Measurements from ENCODE around the gene ARHGAP36. TPM values are rescaled to one million over a fixed set of nuclear protein-coding genes. Genes with fewer than 3 reads are reported as not detected.

The ARHGAP36 gene, protein sequence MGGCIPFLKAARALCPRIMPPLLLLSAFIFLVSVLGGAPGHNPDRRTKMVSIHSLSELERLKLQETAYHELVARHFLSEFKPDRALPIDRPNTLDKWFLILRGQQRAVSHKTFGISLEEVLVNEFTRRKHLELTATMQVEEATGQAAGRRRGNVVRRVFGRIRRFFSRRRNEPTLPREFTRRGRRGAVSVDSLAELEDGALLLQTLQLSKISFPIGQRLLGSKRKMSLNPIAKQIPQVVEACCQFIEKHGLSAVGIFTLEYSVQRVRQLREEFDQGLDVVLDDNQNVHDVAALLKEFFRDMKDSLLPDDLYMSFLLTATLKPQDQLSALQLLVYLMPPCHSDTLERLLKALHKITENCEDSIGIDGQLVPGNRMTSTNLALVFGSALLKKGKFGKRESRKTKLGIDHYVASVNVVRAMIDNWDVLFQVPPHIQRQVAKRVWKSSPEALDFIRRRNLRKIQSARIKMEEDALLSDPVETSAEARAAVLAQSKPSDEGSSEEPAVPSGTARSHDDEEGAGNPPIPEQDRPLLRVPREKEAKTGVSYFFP
- total RNA-seq (2022) (not detected in 2 replicates), Bru-seq, nascent RNA (not detected), BruChase-seq, experiment 1, labeled RNA remaining after a 6-hour chase (not detected), BruChase-seq, experiment 2, labeled RNA remaining after a 2-hour chase (not detected)
- long read RNA-seq, result 0 reads

DNA sequence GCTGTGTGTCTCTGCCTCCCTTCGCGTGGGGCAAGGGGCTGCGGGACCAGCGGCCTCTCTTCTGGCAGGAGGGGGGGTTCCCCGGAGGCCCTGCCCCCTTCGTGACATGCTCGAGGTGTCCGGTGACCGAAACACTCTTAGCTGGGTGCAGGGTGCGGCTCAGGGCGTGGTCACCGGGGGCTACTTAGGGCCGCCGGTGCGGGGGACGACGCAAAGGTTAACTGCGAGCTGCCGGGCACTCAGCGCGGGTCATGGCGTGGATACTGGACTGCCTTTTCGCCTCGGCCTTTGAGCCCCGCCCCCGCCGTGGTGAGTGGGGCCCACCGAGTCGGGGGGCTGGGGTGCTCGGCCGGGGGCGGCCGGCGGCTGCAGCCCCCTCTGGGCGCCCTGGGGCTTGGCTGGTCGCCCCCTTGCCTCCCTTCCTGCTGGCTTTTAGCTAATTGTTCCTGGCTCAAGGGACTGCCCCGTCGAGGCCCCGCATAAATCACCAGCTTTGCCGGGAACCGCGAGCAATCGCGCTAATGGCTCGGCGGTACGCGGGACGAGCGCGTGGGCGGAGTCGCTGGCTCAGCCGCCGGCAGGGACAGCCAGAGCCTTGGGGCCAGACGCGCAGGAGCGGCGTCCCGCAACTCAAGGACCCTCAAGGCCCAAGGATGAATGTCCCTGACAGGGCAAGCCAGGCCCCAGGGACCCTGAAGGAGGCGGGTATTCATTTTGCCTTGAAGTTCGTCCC lies at the start of gene ARHGAP36:
Gene ARHGAP36 (plus strand): TSS at position 211 of the 733 bp plus-strand sequence. CDS start 23,320 bp downstream, outside the sequence.
- TF ChIP-seq, protein P1, sequence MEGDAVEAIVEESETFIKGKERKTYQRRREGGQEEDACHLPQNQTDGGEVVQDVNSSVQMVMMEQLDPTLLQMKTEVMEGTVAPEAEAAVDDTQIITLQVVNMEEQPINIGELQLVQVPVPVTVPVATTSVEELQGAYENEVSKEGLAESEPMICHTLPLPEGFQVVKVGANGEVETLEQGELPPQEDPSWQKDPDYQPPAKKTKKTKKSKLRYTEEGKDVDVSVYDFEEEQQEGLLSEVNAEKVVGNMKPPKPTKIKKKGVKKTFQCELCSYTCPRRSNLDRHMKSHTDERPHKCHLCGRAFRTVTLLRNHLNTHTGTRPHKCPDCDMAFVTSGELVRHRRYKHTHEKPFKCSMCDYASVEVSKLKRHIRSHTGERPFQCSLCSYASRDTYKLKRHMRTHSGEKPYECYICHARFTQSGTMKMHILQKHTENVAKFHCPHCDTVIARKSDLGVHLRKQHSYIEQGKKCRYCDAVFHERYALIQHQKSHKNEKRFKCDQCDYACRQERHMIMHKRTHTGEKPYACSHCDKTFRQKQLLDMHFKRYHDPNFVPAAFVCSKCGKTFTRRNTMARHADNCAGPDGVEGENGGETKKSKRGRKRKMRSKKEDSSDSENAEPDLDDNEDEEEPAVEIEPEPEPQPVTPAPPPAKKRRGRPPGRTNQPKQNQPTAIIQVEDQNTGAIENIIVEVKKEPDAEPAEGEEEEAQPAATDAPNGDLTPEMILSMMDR (IDR thresholded peaks at IDR 0.05; ENCODE audit: unreplicated experiment), result no peak
- H3K27ac Mint-ChIP-seq (ENCODE audit: unreplicated experiment), result no peak within 1 kb of the TSS
- no peaks in the 10 kb centered on the region for H3K4me1 Mint-ChIP-seq (ENCODE audit: low read depth, unreplicated experiment)
- CTCF ChIA-PET, result no interaction called here
- DNase-seq, result no peak
- intact Hi-C loops (cut with micrococcal nuclease; ENCODE audit: unreplicated experiment), result no loop called here
- peaks cover 13% of the 10 kb centered on the region for H3K27me3 Mint-ChIP-seq (ENCODE audit: unreplicated experiment)
- BruUV-seq (replicated peaks), result no TSS peak
- no peaks in the 10 kb centered on the region for H3K9me3 Mint-ChIP-seq (ENCODE audit: low read depth, unreplicated experiment)
- H3K4me3 Mint-ChIP-seq (ENCODE audit: low read depth, unreplicated experiment), result no peak within 1 kb of the TSS
- H3K36me3 Mint-ChIP-seq (ENCODE audit: insufficient read depth, unreplicated experiment), result no peaks in the 10 kb centered on the region

DNA sequence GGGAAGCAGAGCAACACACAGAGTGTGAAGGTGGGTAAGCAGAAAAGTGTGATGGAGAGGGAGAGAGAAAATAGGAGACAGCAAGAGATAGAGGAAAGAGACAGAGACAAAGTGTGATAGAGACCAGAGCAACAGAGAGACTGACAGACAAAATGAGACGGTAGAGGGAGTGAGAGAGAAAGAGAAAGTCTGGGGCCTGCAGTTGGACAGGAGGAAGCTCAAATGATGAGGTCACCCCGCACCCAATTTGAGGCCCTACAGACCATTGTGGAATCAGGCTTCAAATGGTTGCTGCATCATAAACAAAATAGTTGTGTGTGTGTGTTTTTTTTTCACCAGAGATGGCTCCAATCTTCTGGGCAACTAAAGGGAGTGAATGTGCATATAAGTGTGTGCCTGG lies 48.0 kb upstream of the ARHGAP36 start:
- intact Hi-C loops (cut with micrococcal nuclease; ENCODE audit: unreplicated experiment), result no loop called here
- Mint-ChIP-seq H3K27me3 (ENCODE audit: unreplicated experiment) (peaks cover 37% of the 10 kb centered on the region), H3K27ac (ENCODE audit: unreplicated experiment) (no peak overlapping the region), H3K4me1 (ENCODE audit: low read depth, unreplicated experiment) (no peaks in the 10 kb centered on the region), H3K36me3 (ENCODE audit: insufficient read depth, unreplicated experiment) (no peaks in the 10 kb centered on the region), H3K9me3 (ENCODE audit: low read depth, unreplicated experiment) (no peaks in the 10 kb centered on the region), H3K4me3 (ENCODE audit: low read depth, unreplicated experiment) (no peak overlapping the region)
- TF ChIP-seq, protein P1 (IDR thresholded peaks at IDR 0.05; ENCODE audit: unreplicated experiment), result no peak
- CTCF ChIA-PET, result no interaction called here
- no peak for DNase-seq
- no TSS peak for BruUV-seq (replicated peaks)

DNA sequence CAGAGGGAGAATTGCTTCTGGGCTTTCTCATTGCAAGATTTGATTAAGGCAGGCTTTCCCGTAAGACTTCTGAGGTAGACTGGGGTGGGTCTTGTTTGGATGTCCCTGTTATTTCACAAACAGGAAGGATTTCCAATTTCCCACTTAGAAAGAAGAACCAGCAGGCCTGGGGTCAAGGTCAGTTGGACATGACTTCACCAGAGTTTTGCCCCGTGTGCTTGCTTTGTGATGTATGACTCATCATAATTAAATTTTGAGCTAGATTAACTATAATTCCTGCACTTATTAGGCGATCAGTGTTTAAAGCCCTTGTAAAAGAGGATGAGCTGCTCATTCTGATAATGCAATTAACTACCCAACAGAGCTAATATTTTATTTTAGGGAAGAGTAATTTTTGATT lies 32.8 kb upstream of the ARHGAP36 start:
- peaks cover 4% of the 10 kb centered on the region for H3K9me3 Mint-ChIP-seq (ENCODE audit: low read depth, unreplicated experiment)
- H3K27ac Mint-ChIP-seq (ENCODE audit: unreplicated experiment), result no peak overlapping the region
- H3K4me1 Mint-ChIP-seq (ENCODE audit: low read depth, unreplicated experiment), result no peaks in the 10 kb centered on the region
- intact Hi-C loops (cut with micrococcal nuclease; ENCODE audit: unreplicated experiment), result no loop called here
- no peak overlapping the region for H3K4me3 Mint-ChIP-seq (ENCODE audit: low read depth, unreplicated experiment)
- H3K27me3 Mint-ChIP-seq (ENCODE audit: unreplicated experiment), result no peaks in the 10 kb centered on the region
- CTCF ChIA-PET, result no interaction called here
- DNase-seq, result no peak
- BruUV-seq (replicated peaks), result no TSS peak
- TF ChIP-seq, protein P1 (IDR thresholded peaks at IDR 0.05; ENCODE audit: unreplicated experiment), result no peak
- no peaks in the 10 kb centered on the region for H3K36me3 Mint-ChIP-seq (ENCODE audit: insufficient read depth, unreplicated experiment)

DNA sequence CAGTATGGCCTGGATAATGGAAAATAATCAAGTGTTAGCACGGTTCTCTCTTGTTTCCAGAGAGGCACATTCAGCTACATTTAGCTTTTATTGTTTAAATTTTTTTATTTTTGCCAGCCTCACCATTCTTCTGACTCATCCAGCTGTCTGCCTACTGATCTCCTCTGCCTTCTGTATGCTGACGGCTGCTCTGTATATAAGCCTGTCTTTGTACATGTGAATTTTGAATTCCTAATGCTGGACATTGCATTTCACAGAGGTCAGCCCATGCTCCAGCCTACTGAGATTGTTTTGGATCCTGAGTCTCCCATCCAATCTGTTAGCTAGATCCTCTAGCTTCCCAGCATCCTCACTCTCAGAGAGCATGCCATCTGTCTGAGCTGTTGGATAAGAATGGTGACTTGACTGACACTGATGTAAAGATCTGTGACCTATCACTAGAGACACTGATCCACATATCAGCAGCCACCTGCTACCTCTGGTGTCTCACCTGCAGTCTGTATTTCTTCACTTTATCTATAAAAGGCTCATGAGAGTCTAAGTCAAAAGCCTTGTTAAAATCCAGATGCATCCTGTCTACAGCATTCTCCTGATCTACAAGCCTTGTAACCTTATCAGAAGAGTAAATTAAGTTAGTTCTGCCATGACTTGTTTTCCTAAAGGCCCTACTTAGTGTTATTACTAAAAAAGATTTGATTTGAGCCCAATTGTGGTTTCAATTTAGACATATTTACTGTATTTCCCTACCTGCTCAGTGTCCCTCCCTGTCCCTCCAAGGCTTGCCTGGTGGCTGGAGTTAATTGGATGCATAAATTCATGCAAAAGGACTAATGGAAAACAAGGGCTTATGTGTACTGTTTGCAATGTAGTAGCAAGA lies 25.6 kb upstream of the ARHGAP36 start:
- Mint-ChIP-seq H3K27ac (ENCODE audit: unreplicated experiment) (no peak overlapping the region), H3K36me3 (ENCODE audit: insufficient read depth, unreplicated experiment) (no peaks in the 10 kb centered on the region), H3K27me3 (ENCODE audit: unreplicated experiment) (peaks cover 7% of the 10 kb centered on the region), H3K9me3 (ENCODE audit: low read depth, unreplicated experiment) (no peaks in the 10 kb centered on the region), H3K4me3 (ENCODE audit: low read depth, unreplicated experiment) (no peak overlapping the region), H3K4me1 (ENCODE audit: low read depth, unreplicated experiment) (no peaks in the 10 kb centered on the region)
- intact Hi-C loops (cut with micrococcal nuclease; ENCODE audit: unreplicated experiment), result no loop called here
- BruUV-seq (replicated peaks), result no TSS peak
- CTCF ChIA-PET, result interaction anchor here (0.5 kb wide), 1 partner anchor 57 kb away, joined by 7 read pairs; no protein-coding TSS in a partner anchor
- DNase-seq, result no peak
- TF ChIP-seq, protein P1 (IDR thresholded peaks at IDR 0.05; ENCODE audit: unreplicated experiment), result no peak

Data from Calu3 (cell line).